Measurements from ENCODE around the gene ANGPTL3.

Gene ANGPTL3

DNA sequence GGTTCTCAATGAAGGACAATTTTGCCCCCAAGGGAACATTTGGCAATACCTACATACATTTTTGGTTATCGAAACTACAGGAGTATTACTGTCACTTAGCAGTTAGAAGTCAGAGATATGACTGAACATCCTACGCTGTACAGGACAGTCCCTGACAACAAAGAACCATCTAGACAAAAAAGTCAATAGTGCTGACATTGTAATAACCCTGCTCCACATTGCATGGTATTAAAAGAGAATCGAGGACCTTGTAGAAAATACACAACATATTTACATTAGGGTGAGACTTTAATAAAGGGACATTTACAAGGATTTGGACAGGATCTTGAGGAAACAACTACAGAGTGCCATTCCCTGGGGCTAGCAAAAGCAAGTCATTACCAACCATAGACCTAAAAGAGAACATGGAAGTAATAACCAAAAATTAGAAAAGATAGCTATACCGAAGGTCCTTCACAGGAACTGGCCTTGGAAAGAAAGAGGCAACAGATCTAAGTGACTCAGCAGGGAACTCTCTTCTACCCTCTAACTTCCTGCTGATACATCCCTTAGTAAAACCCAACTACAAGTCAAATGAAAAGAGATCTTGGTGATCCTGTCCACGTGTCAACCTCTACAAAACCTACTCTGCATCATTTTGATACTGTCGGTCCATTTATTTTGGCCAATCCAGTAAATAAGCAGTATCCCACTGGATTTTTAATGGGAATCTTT, 40.2 kb downstream of the ANGPTL3 start:
- DNase-seq, result no peak

- DNase-seq, result no peak
These were observed 46.0 kb downstream of the ANGPTL3 start for GRCh38 chr1:62643283-62643682.

- no peak for DNase-seq
These were observed 55.1 kb downstream of the ANGPTL3 start for GRCh38 chr1:62652387-62652786.

- no peak for DNase-seq
These were observed 57.4 kb downstream of the ANGPTL3 start for GRCh38 chr1:62654744-62655143.
